ENCODE measurements around the gene PDE1C. TPM values are rescaled to one million over a fixed set of nuclear protein-coding genes. Genes with fewer than 3 reads are reported as not detected.
"Not testable (repeated sequence)": the region's sequence is repeated elsewhere in the genome, so short reads cannot be mapped to it uniquely, and the experiment has no call there.

The PDE1C gene
- total and polyA plus RNA-seq, 9 donors, result 4.8 to 20.0 (median 11.8) TPM

GRCh38 chr7:32079510-32079909 lies 9.3 kb upstream of the PDE1C start:
- H3K9me3 ChIP-seq, result no peaks in the 10 kb centered on the region
- 52 to 61% (median 57%) methylated on average over 6 of the region's 6 CpGs for WGBS, 3 donors
- no peak overlapping the region for H3K4me3 ChIP-seq
- TF ChIP-seq POLR2A (IDR thresholded peaks at IDR 0.05), result no peak
- no peak for TF ChIP-seq EP300 (IDR thresholded peaks at IDR 0.05)
- no peak for TF ChIP-seq CTCF (IDR thresholded peaks at IDR 0.05)
- no peaks in the 10 kb centered on the region for H3K27me3 ChIP-seq
- intact Hi-C loops (cut with DNase I), result no loop called here
- DNase-seq, result no peak
- no peak overlapping the region for H3K27ac ChIP-seq
- no peaks in the 10 kb centered on the region for H3K4me1 ChIP-seq (ENCODE audit: insufficient read depth)
- H3K36me3 ChIP-seq, result no peaks in the 10 kb centered on the region

- Histone ChIP-seq H3K27ac (no peak overlapping the region), H3K4me3 (no peak overlapping the region), H3K36me3 (no peaks in the 10 kb centered on the region), H3K27me3 (no peaks in the 10 kb centered on the region), H3K9me3 (no peaks in the 10 kb centered on the region), H3K4me1 (ENCODE audit: insufficient read depth) (no peaks in the 10 kb centered on the region)
- 48 to 65% (median 57%) methylated on average over 2 of the region's 2 CpGs for WGBS, 3 donors
- no peak for TF ChIP-seq EP300 (IDR thresholded peaks at IDR 0.05)
- TF ChIP-seq CTCF (IDR thresholded peaks at IDR 0.05), result no peak
- no peak for TF ChIP-seq POLR2A (IDR thresholded peaks at IDR 0.05)
- DNase-seq, result no peak
- intact Hi-C loops (cut with DNase I), result no loop called here
These were observed 8.6 kb upstream of the PDE1C start for GRCh38 chr7:32078824-32079223.

GRCh38 chr7:32077806-32078205 lies 7.6 kb upstream of the PDE1C start:
- DNase-seq, result no peak
- no peaks in the 10 kb centered on the region for H3K9me3 ChIP-seq
- intact Hi-C loops (cut with DNase I), result no loop called here
- TF ChIP-seq POLR2A (IDR thresholded peaks at IDR 0.05), result no peak
- TF ChIP-seq EP300 (IDR thresholded peaks at IDR 0.05), result no peak
- no peak for TF ChIP-seq CTCF (IDR thresholded peaks at IDR 0.05)
- no peaks in the 10 kb centered on the region for H3K4me1 ChIP-seq (ENCODE audit: insufficient read depth)
- 76 to 86% (median 77%) methylated on average over 5 of the region's 5 CpGs for WGBS, 3 donors
- H3K27me3 ChIP-seq, result no peaks in the 10 kb centered on the region
- H3K4me3 ChIP-seq, result no peak overlapping the region
- H3K36me3 ChIP-seq, result no peaks in the 10 kb centered on the region
- no peak overlapping the region for H3K27ac ChIP-seq

GRCh38 chr7:32076802-32077201 lies 6.6 kb upstream of the PDE1C start:
- intact Hi-C loops (cut with DNase I); DNase-seq; H3K27ac ChIP-seq: not testable (repeated sequence)

GRCh38 chr7:32075612-32076011 lies 5.4 kb upstream of the PDE1C start:
- H3K4me3 ChIP-seq, result no peak overlapping the region
- 87 to 96% (median 94%) methylated on average over 4 of the region's 4 CpGs for WGBS, 3 donors
- H3K9me3 ChIP-seq, result no peaks in the 10 kb centered on the region
- H3K36me3 ChIP-seq, result no peaks in the 10 kb centered on the region
- no peak for TF ChIP-seq EP300 (IDR thresholded peaks at IDR 0.05)
- no peak for TF ChIP-seq POLR2A (IDR thresholded peaks at IDR 0.05)
- no peak for TF ChIP-seq CTCF (IDR thresholded peaks at IDR 0.05)
- intact Hi-C loops (cut with DNase I), result no loop called here
- no peaks in the 10 kb centered on the region for H3K27me3 ChIP-seq
- H3K4me1 ChIP-seq (ENCODE audit: insufficient read depth), result peaks cover 2% of the 10 kb centered on the region
- H3K27ac ChIP-seq, result no peak overlapping the region
- DNase-seq, result no peak

More at GRCh38 chr7:32076802-32077201, 6.6 kb upstream of the PDE1C start:
- not testable (repeated sequence) for H3K36me3 ChIP-seq; H3K4me1 ChIP-seq (ENCODE audit: insufficient read depth); H3K9me3 ChIP-seq; H3K27me3 ChIP-seq; H3K4me3 ChIP-seq
- 50 to 70% (median 54%) methylated on average over 5 of the region's 5 CpGs for WGBS, 3 donors

All from ovary (tissue), 9 donors.